ENCODE results near the gene USP32. TPM values are rescaled to one million over a fixed set of nuclear protein-coding genes. Genes with fewer than 3 reads are reported as not detected.

Gene USP32
- total and polyA plus RNA-seq, 10 of the 15 experiments (the other 5 are each of a cell fraction or from before 2014, with no cell fraction given): 7.8 to 37.3 (median 25.5) TPM

GRCh38 chr17:60155427-60155814 is 236.5 kb downstream of the USP32 start:
- no peak overlapping the region for H3K27ac ChIP-seq (ENCODE audit: control insufficient read depth, insufficient read depth)
- no peak overlapping the region for H3K4me2 ChIP-seq (ENCODE audit: control insufficient read depth, insufficient read depth)
- FAIRE-seq (no peak), DNase-seq (ENCODE audit: low read depth, low spot score) (no peak), ATAC-seq (no peak)
- in situ Hi-C loops (cut with MboI) (no loop called here), intact Hi-C loops (cut with micrococcal nuclease; ENCODE audit: unreplicated experiment) (no loop called here)
- ChIA-PET SMC1A (ENCODE audit: uncharacterized antibody, unreplicated experiment) (no interaction called here), CTCF (no interaction called here), POLR2A (no interaction called here), RAD21 (ENCODE audit: unreplicated experiment) (no interaction called here)
- no peak overlapping the region for H2AFZ ChIP-seq (ENCODE audit: control insufficient read depth, low read depth, low read length)
- H3K4me1 ChIP-seq (ENCODE audit: control insufficient read depth, insufficient read depth, low read length): peaks cover 2% of the 10 kb centered on the region; the same call in 1 of the 2 replicates
- H3K4me3 ChIP-seq: no peak overlapping the region
- H3K9ac ChIP-seq (ENCODE audit: control insufficient read depth, insufficient read depth, low read length): no peak overlapping the region
- H3K27me3 ChIP-seq (replicated peaks in 1 of 2; ENCODE audit: control insufficient read depth in 2 of 2, insufficient read depth in 2 of 2, low read length in 1 of 2): peaks cover 2 to 10% of the 10 kb centered on the region in 2 experiments
- H4K20me1 ChIP-seq (ENCODE audit: control insufficient read depth, insufficient read depth): no peaks in the 10 kb centered on the region
- H3K9me3 ChIP-seq (replicated peaks; ENCODE audit: control insufficient read depth, insufficient read depth, low read length): no peaks in the 10 kb centered on the region
- 62% methylated on average over 3 of the region's 3 CpGs for WGBS (ENCODE audit: insufficient coverage, insufficient replicate concordance, low lambda C conversion rate, missing lambda C conversion rate)
- no TSS peak for BruUV-seq (replicated peaks)
- TF ChIP-seq DPF2 (IDR thresholded peaks at IDR 0.05) (no peak), SRF (IDR thresholded peaks at IDR 0.05; ENCODE audit: low read depth in 2 of 2, low read length in 2 of 2) (no peak)
- H3K79me2 ChIP-seq (ENCODE audit: control insufficient read depth, insufficient read depth, low read length): no peaks in the 10 kb centered on the region
- H3K36me3 ChIP-seq (ENCODE audit: control insufficient read depth in 2 of 2, insufficient read depth in 2 of 2, low read length in 1 of 2): no peaks in the 10 kb centered on the region

- Histone ChIP-seq H3K27ac (ENCODE audit: control insufficient read depth, insufficient read depth) (no peak overlapping the region), H3K4me1 (ENCODE audit: control insufficient read depth, insufficient read depth, low read length) (peaks cover 2% of the 10 kb centered on the region; the same call in 1 of the 2 replicates), H4K20me1 (ENCODE audit: control insufficient read depth, insufficient read depth) (no peaks in the 10 kb centered on the region), H3K9ac (ENCODE audit: control insufficient read depth, insufficient read depth, low read length) (no peak overlapping the region), H3K27me3 (replicated peaks in 1 of 2; ENCODE audit: control insufficient read depth in 2 of 2, insufficient read depth in 2 of 2, low read length in 1 of 2) (peaks cover 2 to 10% of the 10 kb centered on the region in 2 experiments), H3K4me3 (no peak overlapping the region), H3K4me2 (ENCODE audit: control insufficient read depth, insufficient read depth) (no peak overlapping the region), H3K9me3 (replicated peaks; ENCODE audit: control insufficient read depth, insufficient read depth, low read length) (no peaks in the 10 kb centered on the region; the same call in 2 of the 3 replicates), H2AFZ (ENCODE audit: control insufficient read depth, low read depth, low read length) (no peak overlapping the region), H3K36me3 (ENCODE audit: control insufficient read depth in 2 of 2, insufficient read depth in 2 of 2, low read length in 1 of 2) (no peaks in the 10 kb centered on the region), H3K79me2 (ENCODE audit: control insufficient read depth, insufficient read depth, low read length) (no peaks in the 10 kb centered on the region)
- ATAC-seq: no peak
- no peak for DNase-seq (ENCODE audit: low read depth, low spot score)
- SMC1A ChIA-PET (ENCODE audit: uncharacterized antibody, unreplicated experiment): no interaction called here
- POLR2A ChIA-PET: no interaction called here
- FAIRE-seq: no peak
- intact Hi-C loops (cut with micrococcal nuclease; ENCODE audit: unreplicated experiment): no loop called here
- RAD21 ChIA-PET (ENCODE audit: unreplicated experiment): no interaction called here
- in situ Hi-C loops (cut with MboI): no loop called here
- BruUV-seq (replicated peaks): no TSS peak
- TF ChIP-seq STAT3 (IDR thresholded peaks at IDR 0.05; ENCODE audit: low read depth, low read length) (no peak), IRF5 (IDR thresholded peaks at IDR 0.05; ENCODE audit: borderline replicate concordance) (no peak), ATF7 (IDR thresholded peaks at IDR 0.05; ENCODE audit: low read depth) (no peak)
- CTCF ChIA-PET: no interaction called here
- WGBS (ENCODE audit: insufficient coverage, insufficient replicate concordance, low lambda C conversion rate, missing lambda C conversion rate): 65% methylated on average over 14 of the region's 14 CpGs
These were observed 237.1 kb downstream of the USP32 start for GRCh38 chr17:60154616-60155426.

Data from GM12878 (cell line).